HG03469 (cell line): Measurements from ENCODE around the gene PIEZO2.

Experiments used
- ATAC-seq: cut with Tn5 transposase; IDR thresholded peaks from one replicate; pipeline ENCODE4 v1.9.1; 2021; ENCODE audit warnings: mild to moderate bottlenecking, moderate library complexity, moderate number of reproducible peaks; ENCODE audit not compliant: unreplicated experiment

Gene PIEZO2

GRCh38 chr18:10995550-10995949 is 153.8 kb downstream of the PIEZO2 start:
- ATAC-seq: no peak

GRCh38 chr18:10989486-10989885 is 159.9 kb downstream of the PIEZO2 start:
- ATAC-seq: no peak

GRCh38 chr18:10985689-10986088 is 163.7 kb downstream of the PIEZO2 start:
- no peak for ATAC-seq

- no peak for ATAC-seq
These were observed 170.0 kb downstream of the PIEZO2 start for GRCh38 chr18:10979411-10979810.

- ATAC-seq: no peak
These were observed 172.3 kb downstream of the PIEZO2 start for GRCh38 chr18:10977042-10977441.

GRCh38 chr18:10973567-10974203 is 175.7 kb downstream of the PIEZO2 start:
- no peak for ATAC-seq

- ATAC-seq: no peak
These were observed 177.7 kb downstream of the PIEZO2 start for GRCh38 chr18:10971717-10972116.

- no peak for ATAC-seq
These were observed 184.2 kb downstream of the PIEZO2 start for GRCh38 chr18:10965119-10965518.

GRCh38 chr18:10953672-10954071 is 195.7 kb downstream of the PIEZO2 start:
- ATAC-seq: no peak

GRCh38 chr18:10951631-10952544 is 197.5 kb downstream of the PIEZO2 start:
- ATAC-seq: no peak

GRCh38 chr18:10950876-10951630 is 198.3 kb downstream of the PIEZO2 start:
- no peak for ATAC-seq

GRCh38 chr18:10950080-10950875 is 199.1 kb downstream of the PIEZO2 start:
- ATAC-seq: no peak

GRCh38 chr18:10949655-10950054 is 199.7 kb downstream of the PIEZO2 start:
- ATAC-seq: no peak

- no peak for ATAC-seq
These were observed 200.9 kb downstream of the PIEZO2 start for GRCh38 chr18:10948421-10948820.

GRCh38 chr18:10946058-10946457 is 203.3 kb downstream of the PIEZO2 start:
- ATAC-seq: no peak

GRCh38 chr18:10942998-10943397 is 206.4 kb downstream of the PIEZO2 start:
- no peak for ATAC-seq

GRCh38 chr18:10939822-10940221 is 209.5 kb downstream of the PIEZO2 start:
- ATAC-seq: no peak

GRCh38 chr18:10937743-10938640 is 211.4 kb downstream of the PIEZO2 start:
- ATAC-seq: no peak

GRCh38 chr18:10936176-10937053 is 213.0 kb downstream of the PIEZO2 start:
- no peak for ATAC-seq
